Fibroblast of lung (primary cell): ENCODE measurements around the gene PTRH1.

Experiments
- CTCF ChIP-seq, 2 donors: IDR thresholded peaks in 1 of 2; conservative IDR thresholded peaks in 1 of 2; 1 replicate in 1 of 2; 2 replicates in 1 of 2; pipeline ENCODE4 v1.5.1; 2011 to 2012; ENCODE audit warnings: low read length in 2 of 2, control low read depth in 1 of 2, inconsistent platforms in 1 of 2, low read depth in 1 of 2, mild to moderate bottlenecking in 1 of 2
- EZH2 ChIP-seq: IDR thresholded peaks from 2 replicates; pipeline ENCODE4 v1.5.1; 2012; ENCODE audit warnings: low read length, control low read depth, mild to moderate bottlenecking; ENCODE audit errors: missing control alignments

DNA sequence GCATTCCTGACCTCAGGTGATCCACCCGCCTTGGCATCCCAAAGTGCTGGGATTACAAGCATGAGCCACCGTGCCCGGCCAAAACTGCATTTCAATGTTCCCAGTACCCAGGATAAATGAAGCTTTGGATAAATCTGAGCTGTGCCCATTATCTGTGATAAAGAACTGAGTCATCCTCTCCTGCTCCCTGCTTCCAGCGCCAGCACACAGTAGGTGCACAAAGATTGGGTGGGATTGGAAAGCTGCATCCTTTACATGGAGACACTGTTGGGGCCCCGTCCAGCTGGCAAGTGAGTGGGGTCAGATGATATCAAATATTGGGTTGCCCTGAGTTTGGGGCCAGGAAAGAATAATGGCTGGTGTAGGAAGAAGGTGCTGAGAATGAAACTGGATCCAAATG lies 45.6 kb upstream of the PTRH1 start:
- TF ChIP-seq EZH2 = no peak
- TF ChIP-seq CTCF (conservative IDR thresholded peaks at IDR 0.05 in 1 of 2, IDR thresholded peaks at IDR 0.05 in 1 of 2; ENCODE audit: low read depth in 1 of 2, low read length in 2 of 2) = no peak
